GM19099 (cell line): ENCODE results near the gene UPK3A.

Experiments used
- POLR2A ChIP-seq: IDR thresholded peaks from 3 replicates; pipeline ENCODE4 v1.6.1; 2011; ENCODE audit warnings: low read depth; ENCODE audit not compliant: insufficient read length; ENCODE audit errors: extremely low read depth

Gene UPK3A

DNA sequence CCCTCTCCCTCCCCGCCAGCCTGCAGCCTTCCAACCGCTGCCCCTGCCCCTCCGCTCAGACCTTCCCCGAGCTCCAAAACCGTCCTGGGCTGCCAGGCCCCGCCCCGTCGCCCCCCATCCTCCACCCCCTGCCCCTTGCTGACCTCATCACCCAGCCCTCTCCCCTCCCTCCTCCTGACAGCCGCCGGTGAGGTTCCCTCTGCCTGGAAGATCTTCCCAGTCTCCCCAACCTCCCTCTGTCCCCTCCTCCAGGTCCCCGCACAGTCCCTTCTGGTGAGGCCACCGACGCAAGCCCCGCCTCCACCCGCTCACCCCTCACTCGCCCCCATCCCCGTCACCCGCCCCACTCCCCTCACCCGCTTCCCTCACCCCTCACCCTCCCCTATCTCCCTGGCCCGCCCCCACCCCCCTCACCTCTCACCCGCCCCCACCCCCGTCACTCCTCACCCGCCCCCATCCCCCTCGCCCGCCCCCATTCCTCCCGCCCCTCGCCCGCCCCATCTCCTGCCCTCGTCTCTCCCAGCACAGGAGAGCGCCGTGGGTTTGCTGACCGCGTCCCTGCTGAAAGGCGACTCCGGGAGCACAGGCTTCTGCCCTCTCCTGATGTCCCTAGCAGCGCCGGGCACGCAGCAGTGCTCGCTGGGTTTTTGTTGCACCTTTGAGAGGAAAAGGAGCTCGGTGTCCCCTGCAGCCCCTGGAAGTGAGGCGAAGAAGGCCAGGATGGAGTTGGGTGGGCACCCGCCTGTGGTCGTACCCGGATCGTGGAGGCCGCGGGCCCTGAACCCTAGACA, 16.4 kb upstream of the UPK3A start:
- TF ChIP-seq POLR2A, result no peak

DNA sequence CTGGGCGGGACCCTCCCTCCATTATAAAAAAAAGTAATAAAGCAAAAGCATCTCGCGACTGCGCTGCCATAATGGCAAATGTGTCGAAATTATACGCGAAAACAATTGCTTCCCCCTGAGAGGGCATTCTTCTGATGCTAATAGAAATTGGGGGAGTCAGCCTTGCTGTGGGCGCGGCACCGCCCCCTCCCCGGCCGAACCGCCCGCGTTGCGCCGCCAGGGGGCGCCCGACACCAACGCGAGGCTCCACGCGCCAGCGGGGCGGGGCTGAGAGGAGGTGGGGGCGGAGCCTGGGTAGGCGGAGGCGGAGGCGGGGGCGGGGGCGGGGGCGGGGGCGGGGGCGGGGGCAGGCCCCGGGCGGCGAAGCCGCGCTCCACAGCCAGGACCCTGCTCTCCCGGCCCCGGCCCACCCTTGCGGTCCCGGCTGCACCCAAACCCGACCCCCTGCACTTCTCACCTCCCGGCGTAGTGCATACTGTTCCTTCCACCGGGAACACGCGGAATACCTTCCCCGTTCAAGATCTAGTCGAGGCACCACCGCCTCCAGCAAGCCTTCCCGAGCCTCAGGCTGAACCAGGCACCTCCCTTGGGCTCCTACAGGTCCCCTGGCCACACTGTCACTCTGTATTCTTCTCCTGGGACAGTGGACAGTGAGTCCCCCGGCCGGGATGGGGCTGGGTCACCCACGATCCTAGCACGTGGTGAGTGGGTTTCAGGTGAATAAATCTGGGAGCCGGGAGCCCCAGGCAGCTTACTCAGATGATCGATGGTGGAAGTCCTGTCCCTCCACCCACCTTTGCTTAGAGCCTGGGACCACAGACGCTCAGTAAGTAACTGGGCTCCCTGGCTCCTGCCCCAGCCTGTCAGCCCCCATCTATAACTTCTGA, 15.5 kb upstream of the UPK3A start:
- no peak for TF ChIP-seq POLR2A

DNA sequence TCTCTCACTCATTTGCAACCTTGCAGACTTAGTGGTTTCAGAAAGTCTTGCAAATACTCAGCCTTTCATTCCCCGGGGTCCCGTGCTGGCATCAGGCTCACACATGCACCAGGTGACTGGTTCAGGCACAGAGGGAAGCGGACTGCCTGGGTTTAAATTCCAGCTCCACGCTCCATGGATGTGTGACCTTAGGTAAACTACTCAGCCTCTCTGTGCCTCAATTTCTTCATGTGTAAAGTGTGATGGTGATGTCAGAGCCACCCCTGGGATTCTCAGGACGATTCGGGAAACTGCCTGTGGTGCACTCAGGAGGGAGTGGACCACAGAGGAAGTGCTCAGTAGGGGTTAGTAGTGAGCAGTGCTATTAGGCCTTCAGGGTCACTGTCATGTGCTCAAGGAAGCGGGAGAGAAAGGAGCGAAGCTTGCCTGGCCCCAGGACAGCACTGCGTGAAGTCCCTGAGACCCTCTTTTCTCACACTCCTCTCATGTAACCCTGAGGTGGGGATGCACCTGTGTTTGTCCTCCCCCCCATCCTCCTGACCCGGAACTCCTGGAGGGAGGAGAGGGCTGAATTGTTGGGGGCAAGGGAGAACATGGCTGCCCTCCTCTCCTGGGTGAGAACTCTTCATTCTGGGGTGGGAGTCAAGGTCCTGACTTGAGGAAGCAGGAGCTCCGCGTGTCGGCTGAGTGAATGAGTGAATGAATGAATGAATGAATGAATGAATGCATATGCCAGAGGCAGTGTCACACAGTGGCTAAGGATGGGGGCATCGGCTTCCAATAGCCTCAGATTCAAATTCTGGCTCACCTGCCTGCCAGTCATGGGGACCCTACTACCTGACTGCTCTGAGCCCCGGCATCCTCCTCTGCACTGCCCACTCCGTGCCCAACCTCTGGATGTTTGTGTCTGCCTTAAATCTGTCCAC, 14.4 kb upstream of the UPK3A start:
- no peak for TF ChIP-seq POLR2A

DNA sequence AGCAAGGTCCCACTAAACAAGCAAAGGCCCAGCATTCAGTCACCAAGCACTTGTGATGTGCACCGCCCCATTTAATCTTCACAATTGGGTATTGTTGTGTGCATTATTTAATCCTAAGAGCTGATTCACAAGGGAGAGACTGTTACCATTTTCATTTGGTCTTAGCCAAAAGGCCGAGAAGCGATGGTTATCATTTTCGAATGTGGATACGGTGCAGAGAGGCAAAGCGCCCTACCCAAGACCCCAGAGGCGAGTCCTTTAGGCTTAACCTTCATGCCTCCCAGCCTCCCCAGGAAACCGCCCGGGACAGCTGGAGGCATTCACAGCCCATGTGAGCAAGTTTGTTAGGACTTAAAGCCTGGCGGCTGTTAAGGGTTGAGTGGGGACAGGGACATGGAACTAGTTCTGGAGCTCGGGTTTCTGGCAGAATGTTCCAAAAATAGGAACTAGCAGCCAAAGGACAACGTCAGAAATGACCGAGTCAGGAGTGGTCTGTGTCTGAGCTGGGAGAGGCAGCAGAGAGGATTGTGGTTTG, 13.0 kb upstream of the UPK3A start:
- TF ChIP-seq POLR2A, result no peak

DNA sequence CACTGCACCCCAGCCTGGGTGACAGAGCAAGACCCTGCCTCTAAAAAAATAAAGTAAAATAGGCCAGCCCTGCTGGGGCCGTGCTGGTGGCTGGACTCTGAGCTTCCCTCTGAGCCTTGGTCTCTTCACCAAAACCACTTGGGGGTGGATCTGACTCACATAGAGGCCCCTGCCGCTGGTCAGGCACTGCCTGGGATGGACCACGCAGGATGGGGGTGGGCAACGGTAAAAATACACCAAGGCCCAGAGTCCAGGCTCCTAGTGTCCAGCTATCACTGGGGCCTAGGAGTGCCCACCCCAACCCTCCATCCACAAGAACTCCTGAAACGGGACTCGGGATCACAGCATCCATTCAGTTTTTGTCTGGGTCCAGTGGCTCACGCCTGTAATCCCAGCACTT, 12.3 kb upstream of the UPK3A start:
- TF ChIP-seq POLR2A, result no peak

DNA sequence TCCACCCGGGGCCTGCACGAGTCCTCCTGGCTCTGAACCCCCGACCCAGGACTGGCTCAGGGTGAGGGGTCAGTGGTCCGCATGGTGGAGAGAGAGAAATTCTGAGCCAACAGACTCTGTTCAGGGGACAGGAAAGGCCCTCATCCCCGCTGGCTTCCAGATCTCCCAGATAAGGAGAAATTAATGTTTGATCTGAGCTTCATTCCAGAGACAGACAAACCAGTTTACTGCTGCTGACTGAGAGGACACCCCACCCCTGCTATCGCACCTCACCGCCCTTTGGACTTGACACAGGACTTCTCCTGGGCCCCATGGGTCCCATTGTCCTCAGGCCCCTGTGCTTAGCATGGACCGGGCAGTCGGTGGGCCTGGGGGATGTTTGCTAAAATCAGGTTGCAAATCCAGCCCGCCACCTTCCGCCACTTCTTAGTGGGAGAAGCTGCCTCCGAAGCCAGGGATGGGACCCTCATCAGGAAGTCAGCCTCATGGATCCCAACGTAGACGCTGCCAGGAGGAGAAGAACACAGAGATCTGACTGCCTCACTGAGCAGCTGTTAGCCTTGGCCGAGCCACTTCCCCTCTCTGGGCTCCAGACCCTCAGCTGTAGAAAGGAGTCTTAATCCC, 11.2 kb upstream of the UPK3A start:
- TF ChIP-seq POLR2A, result no peak

DNA sequence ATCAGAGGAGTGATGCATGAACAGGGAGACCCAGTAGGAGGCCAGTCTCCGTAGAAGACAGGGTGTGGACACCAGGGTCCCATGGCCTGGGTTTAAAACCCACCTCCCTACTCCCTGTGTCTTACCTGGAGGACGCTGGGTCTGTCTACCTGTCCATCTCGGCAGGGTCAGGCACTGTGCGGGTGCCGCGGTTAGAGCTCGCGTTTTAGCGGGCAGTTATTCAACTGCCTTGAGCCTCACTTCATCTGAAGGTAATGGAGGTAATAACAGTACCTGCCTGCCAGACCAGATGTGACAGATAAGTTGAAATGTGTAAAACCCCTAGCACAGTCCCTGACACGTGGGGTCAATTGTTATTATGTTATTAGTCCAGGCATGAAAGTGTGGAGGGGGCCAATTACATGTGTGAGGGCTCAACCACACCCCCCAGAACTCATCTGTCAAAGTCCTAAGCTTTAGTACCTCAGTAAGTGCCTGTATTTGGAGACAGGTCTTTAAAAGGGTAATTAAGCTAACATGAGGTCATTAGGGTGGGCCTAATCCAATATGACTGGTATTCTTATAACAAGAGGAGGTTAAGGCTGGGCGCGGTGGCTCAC, 8.1 kb upstream of the UPK3A start:
- TF ChIP-seq POLR2A, result no peak

DNA sequence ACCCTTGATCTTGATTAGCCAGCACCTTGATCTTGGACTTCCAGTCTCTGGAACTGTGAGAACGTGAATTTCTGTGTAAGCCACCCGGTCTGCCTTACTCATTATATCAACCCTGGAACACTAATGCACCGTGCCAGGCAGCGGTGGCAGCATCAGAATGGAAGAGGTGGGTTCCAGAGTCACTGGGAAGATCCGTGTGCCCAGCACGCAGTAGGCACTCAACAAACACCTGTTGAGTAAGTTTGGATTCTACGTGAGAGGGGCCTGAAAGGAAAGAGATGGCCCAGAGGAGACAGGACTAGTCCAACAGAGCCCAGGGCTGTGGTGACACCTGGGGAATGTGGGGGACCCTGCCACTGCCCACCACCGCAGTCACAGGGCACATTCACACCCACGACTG, 6.6 kb upstream of the UPK3A start:
- TF ChIP-seq POLR2A, result no peak

DNA sequence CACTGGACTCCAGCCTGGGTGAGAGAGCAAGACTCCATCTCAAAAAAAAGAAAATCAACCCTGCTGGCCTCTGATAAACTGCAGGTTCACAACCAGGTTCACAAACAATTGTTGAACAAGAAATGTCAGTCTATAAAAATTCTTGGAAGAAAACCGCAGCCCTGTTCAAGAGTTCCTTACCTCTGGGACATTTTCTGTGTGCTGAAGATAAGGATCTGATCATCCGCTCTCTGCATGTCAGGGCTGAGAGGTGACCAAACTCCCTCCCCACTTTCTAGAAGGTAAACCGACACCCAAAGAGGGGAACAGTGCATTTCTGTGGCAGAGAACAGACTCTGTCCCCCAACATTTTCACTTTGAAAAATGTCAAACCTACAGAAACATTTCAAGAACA, 4.2 kb upstream of the UPK3A start:
- TF ChIP-seq POLR2A, result no peak

DNA sequence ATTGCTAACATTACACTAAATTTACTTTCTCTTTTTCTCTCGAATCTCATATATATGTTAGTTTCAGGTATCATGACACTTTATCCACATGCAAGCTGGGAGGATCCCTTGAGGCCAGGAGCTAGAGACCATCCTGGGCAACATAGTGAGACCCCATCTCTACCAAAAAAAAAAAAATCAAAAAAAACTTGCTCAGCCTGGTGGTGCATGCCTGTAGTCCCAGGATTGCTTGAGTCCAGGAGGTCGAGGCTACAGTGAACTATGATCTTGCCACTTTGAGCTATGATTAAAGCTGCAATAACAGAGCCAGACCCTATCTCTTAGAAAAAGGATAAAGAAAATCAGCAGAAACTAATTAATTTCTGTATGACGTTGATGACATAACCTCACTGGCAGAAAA, 3.7 kb upstream of the UPK3A start:
- TF ChIP-seq POLR2A, result no peak

DNA sequence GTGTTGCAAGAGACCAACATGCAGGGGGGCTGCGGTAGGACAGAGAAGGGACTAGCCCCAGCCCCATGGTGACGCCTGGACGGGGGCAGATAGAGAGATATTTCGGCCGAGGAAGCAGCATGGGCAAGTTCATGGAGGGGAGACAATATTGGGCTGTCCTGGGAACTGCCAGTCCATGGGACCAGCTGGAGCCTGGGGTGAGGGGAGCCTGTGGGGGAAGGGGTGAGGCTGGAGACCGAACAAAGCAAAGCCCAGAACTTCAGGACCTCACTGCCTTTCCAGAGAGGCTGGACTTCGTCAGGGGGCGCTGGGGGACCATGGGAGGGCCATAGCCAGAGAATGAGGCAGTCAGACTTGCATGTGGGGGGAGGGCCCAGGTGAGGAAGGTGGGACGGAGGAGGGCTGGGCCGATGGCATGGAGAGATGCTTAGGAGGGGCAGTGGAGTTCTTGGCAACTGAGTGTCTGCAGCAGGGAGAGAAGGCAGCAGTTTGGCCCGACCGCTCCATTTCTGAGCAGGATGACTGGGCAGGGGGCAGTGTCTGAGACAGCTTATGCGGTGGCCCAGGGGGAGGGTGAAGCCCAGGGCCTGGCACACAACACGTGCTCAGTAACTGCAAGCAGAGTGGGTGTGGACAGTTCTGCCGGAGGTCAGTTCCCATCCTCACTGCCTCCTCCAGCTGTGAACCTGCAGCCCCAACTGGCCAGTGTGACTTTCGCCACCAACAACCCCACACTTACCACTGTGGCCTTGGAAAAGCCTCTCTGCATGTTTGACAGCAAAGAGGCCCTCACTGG, 712 bp downstream of the UPK3A start:
- no peak for TF ChIP-seq POLR2A

DNA sequence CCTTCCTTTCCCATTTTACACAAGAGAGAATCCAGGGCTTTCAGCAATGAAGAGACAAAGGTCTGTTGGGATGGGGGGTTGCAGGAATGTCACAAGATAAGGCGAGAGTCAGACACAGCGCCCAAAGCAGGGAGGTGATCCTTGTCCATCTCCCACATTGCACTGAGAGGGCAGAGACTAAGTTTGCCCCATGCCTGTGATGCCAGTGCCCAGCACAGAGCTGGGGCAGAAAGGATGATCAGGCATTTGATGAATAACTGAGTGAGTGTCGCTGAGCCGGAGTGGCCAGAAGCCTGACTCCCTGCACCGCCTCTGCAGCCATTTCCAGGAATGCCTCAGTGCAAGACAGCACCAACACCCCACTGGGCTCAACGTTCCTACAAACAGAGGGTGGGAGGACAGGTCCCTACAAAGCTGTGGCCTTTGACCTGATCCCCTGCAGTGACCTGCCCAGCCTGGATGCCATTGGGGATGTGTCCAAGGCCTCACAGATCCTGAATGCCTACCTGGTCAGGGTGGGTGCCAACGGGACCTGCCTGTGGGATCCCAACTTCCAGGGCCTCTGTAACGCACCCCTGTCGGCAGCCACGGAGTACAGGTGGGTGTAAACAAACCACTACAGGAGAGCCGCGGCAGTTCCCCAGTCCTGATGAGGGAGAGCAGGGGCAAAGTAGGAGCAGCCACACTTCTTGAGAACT, 2.3 kb downstream of the UPK3A start:
- no peak for TF ChIP-seq POLR2A

DNA sequence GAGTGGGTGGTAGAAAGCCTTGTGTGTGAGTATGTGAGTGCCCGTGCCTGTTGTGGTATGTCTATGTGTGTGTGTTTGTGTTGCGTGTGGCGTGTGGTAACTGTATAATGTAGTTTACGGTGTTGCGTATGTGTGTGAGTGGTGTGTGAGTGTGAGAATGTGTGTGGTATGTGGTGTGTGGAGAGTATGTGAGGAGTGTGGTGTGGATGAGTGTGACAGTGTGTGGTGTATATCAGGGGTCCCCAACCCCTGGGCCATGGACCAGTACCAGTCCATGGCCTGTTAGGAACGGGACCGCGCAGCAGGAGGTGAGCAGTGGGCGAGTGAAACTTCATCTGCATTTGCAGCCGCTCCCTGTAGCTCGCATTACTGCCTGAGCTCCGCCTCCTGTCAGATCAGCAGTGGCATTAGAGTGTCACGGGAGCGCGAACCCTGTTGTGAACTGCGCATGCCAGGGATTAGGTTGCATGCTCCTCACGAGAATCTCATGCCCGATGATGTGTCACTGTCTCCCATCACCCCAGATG, 5.7 kb downstream of the UPK3A start:
- TF ChIP-seq POLR2A, result no peak
